ENCODE measurements around the gene BSN.

Gene BSN

DNA sequence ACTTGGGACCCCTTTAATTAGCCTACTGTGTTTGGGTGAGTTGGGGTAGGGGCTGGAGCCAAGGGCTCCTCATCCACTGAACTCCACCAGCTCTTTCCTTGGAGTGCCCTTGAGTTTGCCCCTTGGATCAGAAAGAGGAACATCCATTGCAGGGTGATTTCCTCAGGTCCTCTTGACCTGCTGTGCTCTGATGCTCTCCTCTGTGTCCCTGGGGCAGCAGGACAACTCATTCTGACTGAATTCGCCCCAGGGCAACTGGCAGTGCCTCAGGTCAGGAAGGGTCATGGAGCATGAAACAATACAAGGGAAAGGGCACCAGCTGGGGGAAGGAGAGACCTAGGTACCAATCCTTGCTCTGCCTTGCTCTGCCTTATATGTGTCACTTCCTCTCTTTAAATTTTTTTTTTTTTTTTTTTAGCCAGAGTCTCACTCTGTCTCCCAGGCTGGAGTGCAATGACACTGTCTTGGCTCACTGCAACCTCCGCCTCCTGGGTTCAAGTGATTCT, 47.8 kb downstream of the BSN start:
- no peak for DNase-seq

DNA sequence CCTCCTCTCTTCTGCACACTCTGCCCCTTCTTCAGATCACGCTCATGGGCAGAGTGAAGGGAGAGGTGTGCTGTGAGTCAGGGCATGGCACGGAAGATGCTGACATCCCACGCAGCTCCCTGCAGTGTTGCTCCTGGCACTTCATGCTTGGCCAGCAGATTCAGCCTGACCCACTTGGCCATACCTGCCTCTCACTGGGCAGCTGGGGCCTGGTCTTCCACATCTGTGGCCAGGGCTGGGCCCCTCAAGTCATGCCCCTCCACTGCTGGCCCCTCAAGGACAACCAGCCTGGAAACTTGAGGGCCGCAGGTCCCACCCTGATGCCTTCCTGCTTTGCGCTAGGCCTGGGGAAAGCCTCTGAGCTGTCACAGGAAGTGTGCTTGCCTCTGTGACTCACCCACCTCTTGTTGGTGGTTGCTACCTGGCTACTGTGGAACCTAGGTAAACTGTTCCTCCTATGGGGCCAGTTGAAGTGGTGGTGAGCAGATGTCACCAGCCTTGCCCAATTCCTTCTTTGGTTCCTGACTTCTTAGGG, 48.7 kb downstream of the BSN start:
- no peak for DNase-seq

DNA sequence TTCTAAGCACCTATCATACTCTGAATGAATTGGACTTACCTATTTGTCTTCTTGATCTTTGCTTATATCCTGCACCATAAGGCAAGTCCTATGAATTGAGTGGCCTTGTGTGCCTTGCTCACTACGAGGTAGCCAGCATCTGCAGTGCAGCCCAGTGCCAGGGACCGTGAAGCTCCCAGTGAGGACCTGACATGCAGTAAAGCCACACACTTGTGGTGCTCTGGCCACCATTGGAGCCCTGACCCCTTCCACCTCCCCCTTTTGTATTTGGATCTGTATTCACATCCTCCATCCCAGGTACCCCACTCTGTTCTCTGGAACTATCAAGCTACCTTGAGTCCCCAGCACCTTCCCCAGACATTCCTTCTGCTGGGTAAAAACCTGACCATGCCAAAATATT, 52.1 kb downstream of the BSN start:
- DNase-seq: no peak

DNA sequence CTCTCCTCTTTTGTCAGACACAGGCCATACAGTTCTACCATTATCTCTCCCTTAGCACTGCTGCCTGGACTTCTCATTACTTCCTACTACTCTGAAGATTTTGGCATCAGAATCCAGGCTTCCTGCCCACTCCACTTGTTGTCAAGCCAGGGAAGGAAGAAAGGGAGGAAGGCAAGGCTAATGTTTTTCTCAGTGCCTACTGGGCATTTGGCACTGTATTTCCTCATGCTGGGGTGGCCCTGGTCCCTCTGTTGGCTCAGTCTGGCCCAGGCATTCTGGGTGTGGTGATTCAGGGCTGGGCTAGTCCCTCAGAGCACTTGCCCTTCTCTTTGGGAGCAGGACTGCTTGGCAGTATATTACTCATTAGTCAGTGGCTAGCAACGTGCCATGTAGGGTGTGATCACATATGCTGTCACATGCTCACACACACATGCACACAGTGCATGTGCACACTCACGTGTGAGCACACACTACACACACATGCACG, 52.9 kb downstream of the BSN start:
- peak in 21 of 56 donors; percentile 6 to 63 (median 34) for DNase-seq

DNA sequence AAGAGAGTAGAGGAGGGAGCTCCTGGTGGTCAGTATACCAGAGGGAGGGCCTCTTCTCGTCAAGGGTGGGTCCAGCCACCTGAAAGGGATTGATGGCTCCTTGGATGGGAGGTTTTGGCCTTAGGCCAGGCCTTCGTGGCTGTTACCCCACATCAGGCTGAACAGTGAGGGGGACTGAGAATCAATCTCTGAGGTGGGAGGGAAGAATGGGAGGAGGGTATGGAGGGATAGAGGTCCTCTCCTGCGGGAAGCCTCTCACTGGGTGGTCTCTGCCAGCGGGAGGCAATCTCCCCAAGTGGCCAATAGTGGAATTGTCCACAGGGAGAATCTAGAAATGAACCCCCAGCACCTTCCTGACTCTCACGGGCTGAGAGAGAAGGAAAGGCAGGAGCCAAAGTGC, 53.5 kb downstream of the BSN start:
- no peak for DNase-seq

DNA sequence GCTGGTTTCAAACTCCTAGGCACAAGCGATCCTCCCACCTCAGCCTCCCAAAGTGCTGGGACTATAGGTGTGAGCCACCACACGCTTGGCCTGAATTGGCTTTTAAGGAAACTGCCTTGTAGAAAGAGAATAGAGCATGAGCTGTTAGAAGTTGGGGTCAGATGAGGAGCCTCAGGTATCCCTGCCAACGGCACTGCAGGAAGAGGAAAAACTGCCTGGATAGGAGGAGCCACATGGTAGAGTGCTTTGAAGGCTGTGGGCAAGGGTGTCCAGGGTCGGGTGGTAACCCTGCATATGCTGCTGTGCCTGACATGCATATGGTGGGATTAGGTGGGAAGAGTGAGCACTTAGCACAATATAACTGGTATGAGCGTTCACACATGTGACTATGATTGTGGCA, 55.0 kb downstream of the BSN start:
- no peak for DNase-seq

DNA sequence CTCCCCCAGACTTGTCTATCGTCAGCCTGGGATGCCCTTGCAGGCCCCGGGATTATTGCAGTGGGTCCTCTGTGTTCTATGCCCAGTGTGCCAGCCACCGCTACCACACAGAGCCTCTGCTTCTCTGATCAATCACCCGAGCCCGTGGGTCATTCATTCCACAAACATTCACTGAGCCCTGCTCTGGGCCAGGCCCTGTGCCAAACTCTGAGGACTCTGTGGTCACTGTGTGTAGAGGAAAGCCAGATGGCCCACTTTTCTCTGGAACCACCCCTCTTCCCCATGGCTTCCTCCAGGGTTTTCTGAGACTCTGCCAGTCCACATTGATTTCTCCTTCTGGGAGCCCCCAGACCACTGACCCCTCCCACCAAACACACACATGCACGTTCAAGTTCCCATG, 55.5 kb downstream of the BSN start:
- peak in 23 of 56 donors; percentile 4 to 65 (median 31) for DNase-seq

DNA sequence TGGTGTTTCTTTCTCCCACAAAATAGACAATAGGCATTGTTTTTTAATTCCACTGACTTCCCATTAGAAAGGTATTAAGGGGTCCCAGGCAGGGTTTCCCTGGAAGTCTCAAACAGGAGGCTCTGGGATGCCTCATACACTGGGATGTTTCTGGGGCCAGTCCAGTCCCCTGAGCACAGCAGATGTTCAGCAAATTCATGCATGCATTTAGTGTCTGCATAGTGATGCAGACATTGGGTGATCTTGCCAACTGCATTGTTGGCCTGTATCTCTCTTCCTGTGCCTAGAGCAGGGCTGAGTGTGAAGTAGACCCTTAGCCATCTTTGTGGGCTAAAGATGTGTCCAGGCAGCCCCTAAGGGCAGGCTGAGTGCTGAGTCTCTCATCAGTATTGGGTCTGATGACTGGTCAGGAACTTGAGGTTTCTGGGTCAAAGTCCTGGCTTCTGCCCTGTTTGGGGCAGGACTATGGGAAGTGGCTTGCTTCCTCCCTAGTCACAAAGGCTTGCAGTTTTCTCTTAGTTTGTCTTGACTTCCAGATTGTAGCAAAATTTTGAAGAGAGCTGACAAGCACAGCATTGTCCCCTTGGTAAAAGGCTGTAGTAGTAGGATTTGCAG, 56.5 kb downstream of the BSN start:
- DNase-seq: no peak

DNA sequence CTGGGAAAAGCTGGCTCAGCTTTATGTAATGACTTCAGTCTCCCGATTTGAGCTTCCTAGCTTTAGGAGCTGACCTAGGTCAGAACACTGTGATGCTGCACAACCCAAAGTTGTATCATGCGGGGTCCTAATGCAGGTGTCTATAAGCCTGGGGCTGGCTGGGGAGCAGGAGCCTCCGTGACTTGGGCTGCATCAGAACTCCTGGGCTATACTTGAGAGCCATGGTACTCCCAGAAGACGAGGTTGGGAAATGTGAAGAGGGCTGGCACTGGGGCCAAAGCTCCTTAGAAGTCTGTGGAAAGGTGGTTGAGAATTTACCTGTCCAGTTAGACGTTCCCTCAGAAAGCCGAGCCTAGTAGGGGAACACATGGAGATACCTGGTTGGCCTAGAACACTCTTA, 57.0 kb downstream of the BSN start:
- DNase-seq: no peak

DNA sequence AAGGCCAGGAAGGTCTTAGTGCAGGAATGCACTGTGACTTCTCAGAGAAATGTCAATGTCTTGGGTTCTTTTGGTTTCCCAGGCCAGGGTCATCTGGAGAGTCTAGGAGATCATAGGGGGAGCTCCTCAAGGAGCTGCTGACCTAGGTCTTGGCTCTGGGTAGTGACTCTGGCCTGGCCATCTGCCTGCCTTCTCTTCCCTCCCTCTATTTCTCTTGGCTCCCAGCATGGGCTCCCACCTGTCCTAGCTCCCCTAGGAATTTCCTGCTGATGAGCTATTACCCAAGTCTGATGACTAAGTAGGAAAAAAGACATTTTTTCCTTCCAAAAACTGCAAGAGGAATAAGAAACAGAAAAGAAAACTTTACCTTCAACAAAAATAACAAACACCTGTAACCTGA, 57.4 kb downstream of the BSN start:
- no peak for DNase-seq

DNA sequence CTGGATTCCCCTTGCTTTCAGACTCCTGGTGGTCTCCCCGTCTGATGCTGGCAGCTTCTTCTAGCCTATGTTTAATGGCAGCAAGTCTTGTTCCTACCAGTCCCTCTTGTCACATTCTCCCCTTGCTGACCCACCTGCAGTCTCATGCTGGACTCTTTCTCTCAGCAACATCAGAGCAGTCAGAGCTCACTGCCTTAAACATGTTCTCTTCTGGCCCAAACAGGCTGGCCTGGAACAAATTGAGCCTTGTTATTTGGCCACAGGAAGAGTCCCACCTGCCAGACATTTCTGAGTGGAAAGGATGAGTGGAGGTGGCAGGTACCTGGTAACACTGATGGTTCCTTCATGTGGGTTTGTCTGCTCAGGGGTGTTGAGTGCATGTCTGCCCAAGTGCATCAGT, 60.7 kb downstream of the BSN start:
- DNase-seq: no peak

DNA sequence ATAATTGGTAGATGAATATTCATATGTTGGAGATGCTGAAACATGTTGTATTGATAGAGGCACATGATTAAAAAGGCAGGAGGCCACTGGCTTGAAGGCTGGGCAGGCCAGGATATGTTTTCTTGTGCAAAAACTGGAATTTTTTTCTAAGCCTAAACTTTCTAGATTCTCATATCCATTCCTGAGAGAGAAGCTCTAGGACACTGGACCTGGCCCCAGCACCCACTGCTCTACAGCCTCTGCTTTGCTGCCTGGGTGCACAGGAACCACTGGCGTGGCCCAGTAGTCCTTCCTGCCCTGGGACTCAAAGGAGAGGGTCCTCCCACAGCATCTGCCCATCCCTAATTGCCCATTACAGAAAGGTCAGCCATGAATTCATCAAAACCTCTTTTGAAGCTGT, 61.8 kb downstream of the BSN start:
- no peak for DNase-seq

DNA sequence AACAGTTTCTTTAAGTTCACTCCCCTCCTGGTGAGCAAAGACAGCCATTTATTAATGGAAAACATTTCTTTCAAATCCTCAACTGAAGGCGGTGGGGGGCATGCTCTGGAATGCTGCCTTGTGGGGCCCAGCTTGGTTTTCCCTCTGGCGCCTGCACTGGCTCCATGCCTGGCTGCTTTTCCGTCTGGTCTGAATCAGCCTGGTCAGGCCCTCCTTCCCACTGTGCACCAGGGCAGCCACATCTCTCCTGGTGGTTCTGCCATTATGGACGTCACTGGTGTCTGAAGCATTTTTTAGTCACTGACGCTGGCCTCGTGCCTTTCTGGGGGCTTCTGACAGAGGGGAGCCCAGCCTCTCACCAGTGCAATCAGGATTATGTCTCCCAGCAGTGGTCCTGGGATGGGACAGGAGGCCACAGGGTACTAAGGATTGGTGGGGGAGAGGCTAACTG, 62.2 kb downstream of the BSN start:
- DNase-seq: peak in 5 of 56 donors; percentile 5 to 23 (median 11)

DNA sequence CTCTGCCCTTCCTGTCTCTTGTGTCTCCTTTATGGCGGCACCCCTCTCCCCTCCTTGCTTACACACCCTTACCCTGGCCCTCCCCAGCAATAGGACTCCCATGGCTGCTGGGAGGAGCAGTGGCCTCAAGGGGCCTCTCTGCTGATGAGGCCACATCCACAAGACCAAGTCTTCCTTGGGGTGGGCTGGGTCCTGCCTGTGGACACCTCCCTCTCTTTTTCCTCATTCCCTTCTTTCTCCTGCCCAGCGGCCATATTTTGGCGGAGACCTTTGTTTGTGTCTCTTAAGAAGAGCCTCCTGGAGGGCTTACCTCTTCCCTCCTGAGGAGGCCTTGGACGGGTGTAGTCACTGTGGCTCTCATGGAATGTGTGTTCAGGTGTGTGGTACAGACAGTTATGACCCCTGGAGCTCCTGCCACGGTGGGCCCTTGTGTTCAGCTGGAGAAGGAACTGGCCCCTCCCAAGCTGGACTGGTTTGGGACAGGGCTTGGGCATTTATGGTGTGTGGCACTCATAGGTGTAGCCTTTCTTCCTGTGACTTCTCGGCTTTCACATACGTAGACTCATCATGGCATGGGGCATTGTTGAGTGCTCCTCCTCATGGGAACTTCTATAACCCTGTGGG, 63.2 kb downstream of the BSN start:
- DNase-seq: no peak

DNA sequence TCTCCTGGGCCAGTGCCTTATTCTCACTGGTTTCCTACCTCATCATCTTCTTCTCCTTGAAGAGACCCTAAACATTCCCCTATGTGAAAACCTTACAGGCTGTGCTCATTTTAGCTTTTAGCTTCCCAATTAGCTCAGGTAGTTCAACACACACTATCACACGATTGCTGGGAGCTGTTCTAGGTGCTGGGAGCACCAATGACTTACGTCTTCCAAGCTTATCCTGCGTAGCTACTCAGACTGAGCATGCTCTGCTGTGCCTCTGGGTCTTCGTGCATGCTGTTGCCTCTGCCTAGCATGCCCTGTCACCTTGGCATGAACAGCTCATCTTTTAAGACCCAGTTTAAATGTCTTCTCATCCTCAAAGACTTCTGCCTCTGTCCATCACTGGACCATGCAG, 64.1 kb downstream of the BSN start:
- DNase-seq: no peak

DNA sequence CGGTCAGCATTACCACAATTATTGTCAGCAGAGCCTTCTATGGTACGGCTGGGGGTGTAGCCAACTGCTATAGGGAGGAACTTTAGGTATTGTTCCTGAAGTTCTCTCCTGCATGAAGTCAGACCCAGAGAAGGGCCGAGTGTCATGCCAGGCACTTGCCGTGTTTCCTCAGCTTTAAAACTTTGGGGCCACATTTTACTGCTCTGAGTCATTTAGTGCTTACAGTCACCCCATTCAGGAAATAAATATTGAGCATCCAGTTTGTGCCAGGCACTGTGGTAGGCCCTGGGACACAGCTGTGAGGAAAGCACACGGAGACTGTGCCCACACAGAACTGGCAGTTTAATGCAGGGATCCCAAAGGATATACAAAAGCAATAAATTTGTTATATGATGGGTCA, 65.4 kb downstream of the BSN start:
- DNase-seq: no peak

DNA sequence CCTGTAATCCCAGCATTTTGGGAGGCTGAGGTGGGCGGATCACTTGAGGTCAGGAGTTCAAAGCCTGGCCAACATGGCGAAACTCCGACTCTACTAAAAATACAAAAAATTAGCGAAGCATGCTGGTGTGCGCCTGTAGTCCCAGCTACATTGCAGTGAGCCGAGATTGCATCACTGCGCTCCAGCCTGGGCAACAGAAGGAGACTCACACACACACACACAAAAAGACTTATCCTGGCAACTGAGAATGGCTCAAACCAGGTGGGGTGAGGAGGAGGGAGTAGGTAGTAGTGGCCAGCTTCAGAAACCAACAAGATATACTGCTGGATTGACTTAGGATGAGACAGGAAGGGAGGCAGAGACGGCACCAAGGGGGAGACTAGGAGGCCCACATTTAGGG, 66.5 kb downstream of the BSN start:
- no peak for DNase-seq

DNA sequence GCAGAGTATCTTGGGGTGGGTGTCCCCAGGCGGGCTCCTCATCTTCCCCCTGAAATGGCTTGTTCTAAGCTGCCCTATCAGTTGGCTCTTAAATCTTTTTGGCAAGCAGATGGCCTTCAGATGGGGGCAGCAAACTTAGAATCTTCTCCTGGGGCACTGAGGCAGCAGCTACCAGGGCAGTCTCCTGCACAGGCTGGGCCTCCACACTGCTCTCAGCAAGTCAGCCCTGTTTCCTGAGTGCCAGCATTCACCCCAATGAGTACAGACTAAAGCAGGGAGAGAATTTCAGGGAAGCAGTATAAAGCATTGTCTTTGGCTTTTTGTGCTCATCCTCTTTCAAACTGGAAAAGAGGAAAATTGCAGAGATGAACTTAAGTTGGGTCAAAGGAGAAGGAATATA, 68.8 kb downstream of the BSN start:
- DNase-seq: no peak

DNA sequence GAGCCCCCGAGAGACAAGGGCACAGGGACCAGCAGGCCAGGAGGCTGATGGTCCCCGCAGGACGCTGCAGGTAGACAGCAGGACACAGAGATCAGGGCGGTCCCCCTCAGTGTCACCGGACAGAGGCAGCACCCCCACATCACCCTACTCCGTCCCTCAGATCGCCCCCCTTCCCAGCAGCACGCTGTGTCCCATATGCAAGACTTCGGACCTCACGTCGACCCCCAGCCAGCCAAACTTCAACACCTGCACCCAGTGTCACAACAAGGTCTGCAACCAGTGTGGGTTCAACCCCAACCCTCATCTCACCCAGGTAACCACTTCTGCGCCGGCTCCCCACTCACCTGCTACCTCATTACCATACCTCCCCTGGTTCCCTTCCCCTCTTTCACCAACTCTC, 70.8 kb downstream of the BSN start:
- no peak for DNase-seq

DNA sequence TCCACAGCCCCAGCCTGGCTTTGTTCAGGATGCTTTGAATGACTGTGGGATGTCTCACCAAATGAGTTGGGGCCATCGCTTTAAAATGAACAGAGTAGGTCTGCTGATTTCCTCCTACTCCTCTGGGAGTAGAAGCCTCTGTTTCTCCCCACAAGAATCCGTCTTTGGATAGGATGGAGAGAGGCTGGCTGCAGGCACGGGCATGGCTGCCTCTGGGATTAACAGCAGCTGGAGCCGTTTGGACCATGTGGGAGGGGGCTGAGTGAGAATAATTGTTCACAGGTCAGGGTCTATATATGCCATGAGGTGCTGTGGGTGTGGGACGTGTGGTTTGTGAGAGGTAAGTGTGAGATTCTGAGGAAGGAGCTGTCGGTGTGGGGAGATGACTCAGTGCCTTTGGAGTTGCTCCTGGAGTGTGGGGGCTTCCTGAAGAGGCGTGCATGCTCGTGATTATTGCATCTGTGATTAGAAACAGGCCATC, 71.9 kb downstream of the BSN start:
- DNase-seq: peak in 23 of 56 donors; percentile 10 to 77 (median 43)

DNA sequence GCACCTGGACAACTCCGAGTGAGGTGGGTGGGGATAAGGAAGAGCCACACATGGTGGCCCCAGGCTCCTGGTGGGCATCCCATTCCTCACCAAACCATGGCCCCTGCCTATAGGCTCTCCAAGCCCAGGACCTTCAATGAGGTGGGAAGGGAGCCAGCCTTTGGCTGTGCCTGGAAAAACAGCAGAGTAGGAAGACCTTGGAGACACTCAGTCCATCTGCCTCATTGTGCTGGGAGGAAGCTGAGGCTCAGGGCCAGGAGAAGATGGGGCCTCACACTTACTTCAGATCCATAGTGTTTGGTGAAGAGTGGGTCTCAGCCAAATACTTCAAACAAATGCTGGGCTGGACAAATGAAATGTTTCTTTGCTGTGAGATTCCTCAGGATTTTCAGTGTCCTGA, 72.5 kb downstream of the BSN start:
- DNase-seq: no peak

DNA sequence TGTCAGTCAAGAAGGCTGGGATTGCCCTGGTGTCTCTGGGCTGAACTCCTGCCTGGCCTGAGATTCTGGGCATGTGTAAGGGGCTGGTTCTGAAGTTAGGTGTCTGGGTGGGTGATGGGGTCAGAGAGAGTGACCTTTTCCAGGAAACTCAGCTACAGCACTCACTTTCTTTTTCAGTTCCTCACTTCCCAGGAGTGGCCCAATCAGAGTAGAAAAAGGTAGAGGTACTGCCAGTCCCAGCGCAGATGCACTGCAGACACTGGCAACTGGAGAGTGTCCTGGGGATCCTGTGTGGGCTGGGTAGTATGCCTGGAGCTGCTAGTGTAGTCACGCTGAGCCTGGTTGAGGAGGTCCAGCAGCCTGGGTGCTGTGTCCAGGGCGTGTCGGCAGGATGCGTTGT, 73.4 kb downstream of the BSN start:
- DNase-seq: no peak

DNA sequence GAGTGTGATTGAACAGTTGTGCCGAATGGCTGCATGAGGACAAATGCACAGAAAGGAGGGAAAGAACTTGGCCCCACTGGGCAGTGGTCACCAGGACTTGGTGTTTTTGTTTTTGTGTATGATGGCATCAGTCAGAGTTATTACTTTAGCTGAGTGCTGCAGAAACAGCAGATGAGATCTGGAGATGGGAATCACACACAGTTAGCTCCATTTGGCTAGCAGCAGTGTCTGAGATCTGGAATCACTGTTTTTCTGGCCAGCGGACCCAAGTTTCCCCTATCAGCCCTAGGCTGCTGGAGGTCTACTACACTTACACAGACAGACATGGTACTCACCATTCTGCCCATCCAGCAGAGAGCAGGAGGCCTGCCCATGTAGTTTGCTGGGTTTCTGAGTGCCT, 74.0 kb downstream of the BSN start:
- no peak for DNase-seq

All from amygdala (tissue), 56 donors.